HG03159 (cell line): Measurements from ENCODE around the gene DHRS7.
"Not testable (repeated sequence)": the region's sequence is repeated elsewhere in the genome, so short reads cannot be mapped to it uniquely, and the experiment has no call there.

Experiments
- ATAC-seq: cut with Tn5 transposase; IDR thresholded peaks from one replicate; pipeline ENCODE4 v1.9.1; 2021; ENCODE audit warnings: mild to moderate bottlenecking, moderate library complexity; ENCODE audit not compliant: unreplicated experiment

The DHRS7 gene

GRCh38 chr14:60153991-60154390, 11.2 kb downstream of the DHRS7 start:
- no peak for ATAC-seq

- ATAC-seq, result peak; percentile 87
Observed at GRCh38 chr14:60151715-60152114, 13.5 kb downstream of the DHRS7 start.

GRCh38 chr14:60134702-60135101, 30.5 kb downstream of the DHRS7 start:
- ATAC-seq, result no peak

GRCh38 chr14:60133487-60133886, 31.7 kb downstream of the DHRS7 start:
- ATAC-seq, result no peak

GRCh38 chr14:60125918-60126317, 39.3 kb downstream of the DHRS7 start:
- no peak for ATAC-seq

- ATAC-seq, result no peak
Observed at GRCh38 chr14:60116181-60116580, 49.0 kb downstream of the DHRS7 start.

- no peak for ATAC-seq
Observed at GRCh38 chr14:60114881-60115280, 50.3 kb downstream of the DHRS7 start.

- ATAC-seq, result no peak
Observed at GRCh38 chr14:60111732-60112131, 53.5 kb downstream of the DHRS7 start.

GRCh38 chr14:60107477-60107876, 57.7 kb downstream of the DHRS7 start:
- no peak for ATAC-seq

GRCh38 chr14:60106339-60106738, 58.9 kb downstream of the DHRS7 start:
- no peak for ATAC-seq

- ATAC-seq, result no peak
Observed at GRCh38 chr14:60102389-60102788, 62.8 kb downstream of the DHRS7 start.

GRCh38 chr14:60101786-60102185, 63.4 kb downstream of the DHRS7 start:
- no peak for ATAC-seq

GRCh38 chr14:60099855-60100254, 65.3 kb downstream of the DHRS7 start:
- ATAC-seq, result not testable (repeated sequence)

- no peak for ATAC-seq
Observed at GRCh38 chr14:60097974-60098373, 67.2 kb downstream of the DHRS7 start.

- no peak for ATAC-seq
Observed at GRCh38 chr14:60095781-60096450, 69.3 kb downstream of the DHRS7 start.

GRCh38 chr14:60095231-60095630, 70.0 kb downstream of the DHRS7 start:
- no peak for ATAC-seq

GRCh38 chr14:60094306-60094897, 70.8 kb downstream of the DHRS7 start:
- ATAC-seq, result no peak
